Small intestine (tissue), 7 donors: Measurements from ENCODE around the gene DMAC2L. TPM values are rescaled to one million over a fixed set of nuclear protein-coding genes. Genes with fewer than 3 reads are reported as not detected.
"Not testable (repeated sequence)": the region's sequence is repeated elsewhere in the genome, so short reads cannot be mapped to it uniquely, and the experiment has no call there.

Experiments
- DNase-seq, 2 donors: peaks; one replicate each; pipeline versions ENCODE4 v3.0.0 to v3.0.0-alpha.2; 2013
- FAIRE-seq: peaks from 2 replicates; lab custom pipeline; 2012; peaks lifted over from hg19 to GRCh38; lab: Jason Lieb, UNC
- H3K27ac ChIP-seq, 3 donors: one replicate each; pipeline ENCODE4 v1.5.1; 2013; ENCODE audit warnings: low read length in 2 of 3, mild to moderate bottlenecking in 2 of 3, control low read depth in 1 of 3, inconsistent platforms in 1 of 3, low read depth in 1 of 3, moderate library complexity in 1 of 3
- H3K27me3 ChIP-seq, 3 donors: one replicate each; pipeline ENCODE4 v1.6.1; 2013; ENCODE audit warnings: low read length in 3 of 3, inconsistent platforms in 1 of 3; ENCODE audit not compliant: control insufficient read depth in 3 of 3, insufficient read depth in 3 of 3
- H3K36me3 ChIP-seq, 3 donors: one replicate each; pipeline ENCODE4 v1.6.1; 2013; ENCODE audit warnings: low read length in 3 of 3, inconsistent platforms in 1 of 3, low read depth in 1 of 3, mild to moderate bottlenecking in 1 of 3, moderate library complexity in 1 of 3; ENCODE audit not compliant: control insufficient read depth in 3 of 3, insufficient read depth in 2 of 3
- H3K4me1 ChIP-seq, 3 donors: one replicate each; pipeline ENCODE4 v1.6.1; 2013; ENCODE audit warnings: low read length in 2 of 3, inconsistent platforms in 1 of 3, low read depth in 1 of 3, mild to moderate bottlenecking in 1 of 3, moderate library complexity in 1 of 3; ENCODE audit not compliant: control insufficient read depth in 3 of 3, insufficient read depth in 2 of 3
- H3K4me3 ChIP-seq, 3 donors: one replicate each; pipeline ENCODE4 v1.5.1; 2013; ENCODE audit warnings: low read length in 3 of 3, control low read depth in 1 of 3, inconsistent platforms in 1 of 3, low read depth in 1 of 3, mild to moderate bottlenecking in 1 of 3, moderate library complexity in 1 of 3
- H3K9me3 ChIP-seq, 2 donors: one replicate each; pipeline ENCODE4 v1.6.1; 2013; ENCODE audit warnings: low read depth in 1 of 2, low read length in 1 of 2; ENCODE audit not compliant: control insufficient read depth in 2 of 2, insufficient read depth in 1 of 2
- WGBS, 3 donors: extraction: QIAGEN DNeasy Blood & Tissue Kit; methylation state at CpG; one replicate each; pipeline ENCODE4 v1.1.7; 2013; 5-methylcytosine and 5-hydroxymethylcytosine counted together
- polyA plus RNA-seq, 4 donors: library from polyadenylated mRNA; stranded (reverse) in 3 of 4; unstranded in 1 of 4; fragments of 200-250 nt in 3 of 4; fragments of 120-200 nt in 1 of 4; gene quantifications; one replicate each; pipeline versions ENCODE4 v1.2.1 to v1.2.3, GENCODE V29; 2013
- donor health status: healthy with polysubstance abuse.
- donor health status: control.
- donor health status: control.
- donor health status: Bipolar disorder and iron deficiency.
- donor health status: healthy.

The DMAC2L gene
- polyA plus RNA-seq, 4 donors: 13.6 to 27.0 (median 17.8) TPM

- 94 to 97% (median 95%) methylated on average over 3 of the region's 3 CpGs for WGBS, 3 donors
- not testable (repeated sequence) for DNase-seq, H3K27ac ChIP-seq, FAIRE-seq, H3K9me3 ChIP-seq, H3K4me3 ChIP-seq, H3K4me1 ChIP-seq, H3K27me3 ChIP-seq, H3K36me3 ChIP-seq
Observed at GRCh38 chr14:50314098-50314497, 2.0 kb downstream of the DMAC2L start.

- H3K9me3 ChIP-seq: peaks cover 0 to 4% of the 10 kb centered on the region in 2 donors
- H3K4me1 ChIP-seq: peaks cover 0 to 5% (median 5%) of the 10 kb centered on the region in 3 donors
- peaks cover 2 to 6% (median 3%) of the 10 kb centered on the region in 3 donors for H3K36me3 ChIP-seq
- no peak overlapping the region for H3K27ac ChIP-seq
- no peak for FAIRE-seq
- 43 to 58% (median 47%) methylated on average over 4 of the region's 4 CpGs for WGBS, 3 donors
- no peaks in the 10 kb centered on the region for H3K27me3 ChIP-seq
- no peak overlapping the region for H3K4me3 ChIP-seq
- DNase-seq: peak; percentile 28 to 41
Observed at GRCh38 chr14:50318031-50318626, 6.0 kb downstream of the DMAC2L start.

GRCh38 chr14:50319293-50319692, 7.2 kb downstream of the DMAC2L start:
- Histone ChIP-seq H3K4me3 (no peak overlapping the region), H3K4me1 (no peaks in the 10 kb centered on the region), H3K27ac (no peak overlapping the region), H3K9me3 (no peaks in the 10 kb centered on the region), H3K36me3 (peaks cover 0 to 8% (median 5%) of the 10 kb centered on the region in 3 donors), H3K27me3 (no peaks in the 10 kb centered on the region)
- no peak for DNase-seq
- WGBS, 3 donors: 61 to 77% (median 64%) methylated on average over 1 of the region's 1 CpG
- FAIRE-seq: no peak

- no peaks in the 10 kb centered on the region for H3K27me3 ChIP-seq
- peaks cover 0 to 10% (median 5%) of the 10 kb centered on the region in 3 donors for H3K36me3 ChIP-seq
- WGBS, 3 donors: 87 to 93% (median 92%) methylated on average over 2 of the region's 2 CpGs
- no peak overlapping the region for H3K4me3 ChIP-seq
- no peaks in the 10 kb centered on the region for H3K4me1 ChIP-seq
- H3K9me3 ChIP-seq: no peaks in the 10 kb centered on the region
- FAIRE-seq: no peak
- no peak for DNase-seq
- H3K27ac ChIP-seq: peak overlapping the region in 1 of 3 donors; percentile 9
Observed at GRCh38 chr14:50319721-50320120, 7.6 kb downstream of the DMAC2L start.

- DNase-seq (peak in 1 of 2 donors; percentile 58), FAIRE-seq (no peak)
- 48 to 57% (median 51%) methylated on average over 8 of the region's 8 CpGs for WGBS, 3 donors
- Histone ChIP-seq H3K9me3 (no peaks in the 10 kb centered on the region), H3K4me1 (no peaks in the 10 kb centered on the region), H3K4me3 (no peak overlapping the region), H3K27me3 (no peaks in the 10 kb centered on the region), H3K27ac (peak overlapping the region; percentile 53 to 78 (median 71)), H3K36me3 (peaks cover 0 to 12% (median 5%) of the 10 kb centered on the region in 3 donors)
Observed at GRCh38 chr14:50320283-50320682, 8.2 kb downstream of the DMAC2L start.

GRCh38 chr14:50321009-50321660, 9.0 kb downstream of the DMAC2L start:
- Histone ChIP-seq H3K36me3 (peaks cover 0 to 12% (median 5%) of the 10 kb centered on the region in 3 donors), H3K9me3 (no peaks in the 10 kb centered on the region), H3K27me3 (no peaks in the 10 kb centered on the region), H3K27ac (peak overlapping the region; percentile 53 to 78 (median 71)), H3K4me1 (no peaks in the 10 kb centered on the region), H3K4me3 (no peak overlapping the region)
- DNase-seq (peak; percentile 85 to 88), FAIRE-seq (no peak)
- WGBS, 3 donors: 2% methylated on average over 9 of the region's 9 CpGs

- DNase-seq (no peak), FAIRE-seq (no peak)
- Histone ChIP-seq H3K27ac (no peak overlapping the region), H3K9me3 (no peaks in the 10 kb centered on the region), H3K36me3 (peaks cover 0 to 13% (median 11%) of the 10 kb centered on the region in 3 donors), H3K4me3 (no peak overlapping the region), H3K27me3 (no peaks in the 10 kb centered on the region), H3K4me1 (peaks cover 0 to 17% (median 3%) of the 10 kb centered on the region in 3 donors)
Observed at GRCh38 chr14:50331596-50331995, 19.5 kb downstream of the DMAC2L start.

- Histone ChIP-seq H3K36me3 (peaks cover 0 to 11% (median 5%) of the 10 kb centered on the region in 3 donors), H3K9me3 (no peaks in the 10 kb centered on the region), H3K27ac (no peak overlapping the region), H3K27me3 (no peaks in the 10 kb centered on the region), H3K4me1 (peaks cover 0 to 18% (median 3%) of the 10 kb centered on the region in 3 donors), H3K4me3 (no peak overlapping the region)
- FAIRE-seq: no peak
- no peak for DNase-seq
- 71 to 90% (median 72%) methylated on average over 3 of the region's 3 CpGs for WGBS, 3 donors
Observed at GRCh38 chr14:50333014-50333509, 20.9 kb downstream of the DMAC2L start.
